ENCODE measurements around the gene VSIG10L2.
A peak's percentile ranks its signal among the peaks of the same experiment; 100 is the strongest.
"Not testable (repeated sequence)": the region's sequence is repeated elsewhere in the genome, so short reads cannot be mapped to it uniquely, and the experiment has no call there.

The VSIG10L2 gene

DNA sequence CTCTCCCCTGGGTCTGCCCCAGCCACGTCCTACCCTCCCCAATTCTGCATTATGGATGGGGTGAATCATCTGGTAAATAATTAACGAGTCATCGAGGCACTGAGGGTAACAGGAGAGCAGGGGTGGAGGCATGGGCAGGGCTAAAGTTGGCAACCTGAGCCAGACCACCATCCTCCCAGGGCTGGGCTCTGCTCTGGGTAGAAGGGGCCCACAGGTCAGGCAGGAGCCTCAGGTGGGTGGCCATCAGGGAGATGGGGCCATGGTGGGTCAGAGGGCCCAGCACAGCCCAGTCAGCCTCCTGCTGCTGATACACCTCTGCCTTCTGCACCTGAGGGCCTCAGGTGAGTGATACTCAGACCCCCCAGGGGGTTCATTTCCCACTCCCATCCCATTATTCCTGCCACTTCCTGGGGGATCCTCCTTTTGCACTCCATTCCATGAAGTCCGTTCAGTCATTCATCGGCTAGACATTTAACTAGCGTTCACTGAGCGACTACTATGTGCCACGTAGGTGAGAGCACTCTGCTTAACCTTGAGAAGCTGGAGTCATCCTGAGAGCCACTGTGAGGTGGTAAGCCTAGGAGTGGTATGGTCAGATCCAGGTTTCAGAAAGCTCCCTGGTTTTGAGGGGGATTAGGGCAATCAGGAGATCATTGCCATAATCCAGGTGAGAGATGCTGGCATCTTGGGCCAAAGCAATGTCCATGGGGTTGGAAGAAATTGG lies at the start of gene VSIG10L2:
VSIG10L2 (plus strand) TSS at position 248 of the 724 bp plus-strand sequence; CDS start at position 260, 12 bp downstream.
- DNase-seq, result no peak

DNA sequence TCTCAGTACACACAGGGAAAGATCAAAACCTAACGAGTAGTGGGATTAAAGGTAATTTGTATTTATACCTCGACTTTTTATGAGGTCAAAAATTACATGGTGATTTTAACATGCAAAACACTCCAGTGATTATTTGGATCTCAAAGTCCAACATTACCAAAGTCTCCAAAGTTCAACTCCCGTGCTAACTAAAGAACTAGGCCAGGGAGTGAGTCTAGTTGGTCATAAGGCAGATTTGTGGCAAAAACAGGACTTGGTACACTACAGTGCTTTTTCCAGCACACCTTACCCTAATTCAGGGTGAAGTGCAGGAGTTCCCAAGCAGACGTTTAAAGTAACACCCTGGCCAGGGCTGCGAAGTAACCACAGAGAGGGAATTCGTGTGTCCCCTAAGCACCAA lies 44.0 kb upstream of the VSIG10L2 start:
- DNase-seq, result no peak

DNA sequence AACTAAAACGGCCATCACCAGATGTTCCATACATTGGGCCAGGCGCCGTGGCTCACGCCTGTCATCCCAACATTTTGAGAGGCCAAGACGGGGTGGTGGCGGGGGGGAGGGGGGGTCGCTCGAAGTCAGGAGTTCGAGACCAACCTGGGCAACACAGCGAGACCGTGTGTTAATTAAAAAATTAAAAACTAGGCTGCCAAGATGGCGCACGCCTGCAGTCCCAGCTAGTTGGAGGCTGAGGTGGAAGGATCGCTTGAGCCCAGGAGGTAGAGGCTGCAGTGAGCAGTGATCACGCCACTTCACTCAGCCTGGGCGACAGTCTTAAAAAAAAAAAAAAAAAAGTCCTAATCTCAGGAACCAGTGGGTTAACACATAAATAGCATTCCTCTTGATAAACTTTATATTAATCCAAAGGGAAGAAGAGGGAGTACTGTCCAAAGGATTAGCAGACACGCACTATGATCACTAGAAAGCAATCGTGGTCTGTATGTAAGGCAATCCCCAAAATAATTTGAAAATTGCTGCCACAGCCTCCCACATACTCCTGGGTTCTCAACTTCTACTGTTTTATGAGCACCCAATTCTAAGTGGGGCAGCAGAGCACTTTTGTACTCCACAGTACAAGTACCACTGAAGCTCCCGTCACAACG lies 43.4 kb upstream of the VSIG10L2 start:
- no peak for DNase-seq

DNA sequence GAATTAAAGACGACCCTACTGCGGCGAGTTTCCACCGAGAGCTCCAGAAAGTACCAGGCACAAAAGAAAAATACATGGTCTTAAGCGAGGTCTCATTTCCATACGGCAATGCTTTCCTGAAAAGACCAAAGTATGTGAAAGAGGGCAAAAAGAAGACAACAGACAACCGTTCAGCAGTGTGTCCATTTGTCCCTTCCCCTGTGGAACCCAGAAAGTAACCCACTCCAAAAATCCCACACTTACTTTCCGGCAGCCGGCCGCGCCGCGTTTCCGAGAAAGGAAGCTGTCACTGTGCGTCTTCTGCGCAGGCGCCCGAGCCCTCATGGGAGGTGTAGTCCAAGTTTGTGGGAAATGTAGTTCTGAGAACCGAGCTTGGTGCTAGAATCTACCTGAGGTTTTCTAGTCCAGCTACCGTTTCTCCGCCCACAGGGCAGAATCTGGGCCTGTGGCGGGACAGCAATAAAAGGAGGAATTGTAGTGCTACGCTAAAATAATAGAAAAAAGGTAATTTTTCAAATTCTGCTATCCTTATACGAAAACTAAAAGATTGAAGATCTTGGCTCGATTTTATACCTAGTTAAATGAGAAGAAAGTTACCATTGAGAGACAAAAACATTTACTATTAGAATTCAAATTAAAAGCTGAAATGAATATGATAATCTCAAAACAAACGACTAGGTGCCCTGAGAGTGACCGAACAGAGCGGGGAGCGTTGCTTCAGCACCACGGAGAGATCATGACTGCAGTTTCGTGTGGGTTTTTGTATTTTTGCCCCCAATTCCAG lies 42.7 kb upstream of the VSIG10L2 start, which contains the start of gene PUS3:
PUS3 (minus strand) TSS at position 280 of the 784 bp plus-strand sequence. CDS start 6,922 bp downstream, outside the sequence.
- peak; percentile 89 for DNase-seq

DNA sequence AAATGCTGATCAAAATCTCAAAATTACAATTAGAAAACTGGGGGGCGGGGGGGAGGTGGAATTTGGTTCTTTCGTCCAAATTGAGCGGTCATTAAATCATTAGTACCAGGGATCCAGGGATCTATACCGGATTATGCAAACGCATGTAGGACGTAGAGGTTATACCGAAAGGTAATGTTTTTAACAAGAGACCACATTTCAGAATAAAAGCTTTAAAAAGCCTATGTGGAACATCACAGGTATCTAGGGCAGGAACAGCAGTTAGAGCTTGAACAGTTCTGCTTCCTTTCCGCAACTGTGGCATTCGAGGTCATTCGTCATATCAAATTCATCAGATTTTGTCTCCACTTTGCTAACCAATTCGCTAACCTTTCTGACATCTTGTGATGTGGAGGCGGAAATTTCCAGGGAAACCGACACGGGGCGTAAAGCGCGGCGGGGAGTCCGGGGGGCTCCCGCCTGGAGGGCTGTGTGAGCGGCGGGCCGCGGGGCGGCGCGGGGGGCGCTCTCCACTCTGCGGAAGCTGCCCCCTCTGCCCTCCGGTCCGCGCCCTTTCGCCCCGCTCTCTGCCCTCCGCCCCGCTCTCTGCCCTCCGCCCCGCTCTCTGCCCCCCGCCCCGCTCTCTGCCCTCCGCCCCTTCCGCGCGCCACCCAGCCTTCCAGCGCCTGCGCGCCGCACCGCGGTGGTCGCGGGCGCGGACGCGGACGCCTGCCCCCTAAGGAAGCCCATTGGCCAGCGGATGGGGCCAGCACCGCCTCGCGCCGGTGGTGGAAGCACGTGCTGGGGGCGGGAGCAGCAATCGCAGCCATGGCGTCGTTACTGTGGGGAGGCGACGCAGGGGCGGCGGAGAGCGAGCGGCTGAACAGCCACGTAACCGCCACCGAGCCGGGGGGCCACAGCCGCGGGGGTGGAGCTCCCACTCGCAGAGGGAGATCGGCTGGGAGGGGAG lies 41.9 kb upstream of the VSIG10L2 start, which contains the start of gene DDX25:
DDX25 (plus strand) TSS at position 798 of the 949 bp plus-strand sequence; CDS start at position 808, 10 bp downstream.
- peak in 1 of 2 donors; percentile 21 for DNase-seq

DNA sequence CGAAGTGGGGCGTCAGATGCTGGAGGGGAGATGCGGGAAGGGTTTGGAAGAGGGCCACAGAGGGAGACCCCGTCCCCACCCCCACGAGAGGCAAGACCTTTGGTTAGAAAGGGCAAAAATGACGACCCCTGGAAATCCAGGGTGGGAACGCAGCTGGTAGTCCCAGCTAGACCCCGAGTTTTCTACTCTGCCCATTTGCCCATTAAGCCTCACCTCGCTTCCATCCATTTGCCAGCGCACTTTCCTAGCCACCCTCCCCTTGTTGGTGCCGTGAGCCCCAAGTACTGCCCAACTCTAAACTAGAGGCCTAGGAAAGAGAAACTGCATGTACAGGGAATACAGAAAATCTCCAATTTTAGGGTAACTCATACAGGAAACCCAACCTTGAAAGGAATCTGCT lies 41.2 kb upstream of the VSIG10L2 start:
- no peak for DNase-seq

DNA sequence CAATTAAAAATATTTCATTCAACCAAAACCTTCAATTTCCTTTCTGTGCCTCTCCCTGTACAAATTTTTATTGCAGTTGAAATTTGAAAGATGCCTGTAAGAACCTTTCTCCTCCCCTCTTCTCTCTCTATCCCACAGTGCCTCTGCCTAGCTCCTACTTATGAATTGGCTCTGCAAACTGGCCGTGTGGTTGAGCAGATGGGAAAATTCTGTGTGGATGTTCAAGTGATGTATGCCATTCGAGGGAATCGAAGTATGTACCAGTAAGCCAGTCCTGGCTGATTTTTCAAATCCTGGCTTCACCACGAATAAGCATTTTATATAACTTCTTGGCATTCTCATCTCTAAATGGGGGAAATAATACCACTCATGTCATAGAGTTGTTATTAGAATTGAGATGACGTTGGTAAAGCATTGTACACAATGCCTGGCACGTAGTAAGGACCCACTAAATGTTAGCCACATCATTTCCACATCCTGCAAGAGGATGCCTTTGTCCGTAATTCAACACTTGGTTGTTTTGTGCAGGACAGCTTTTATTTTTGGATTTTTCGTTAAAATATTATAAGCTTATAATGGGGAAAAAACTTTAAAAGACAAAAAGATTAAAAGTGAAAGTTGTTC lies 35.5 kb upstream of the VSIG10L2 start:
- no peak for DNase-seq

DNA sequence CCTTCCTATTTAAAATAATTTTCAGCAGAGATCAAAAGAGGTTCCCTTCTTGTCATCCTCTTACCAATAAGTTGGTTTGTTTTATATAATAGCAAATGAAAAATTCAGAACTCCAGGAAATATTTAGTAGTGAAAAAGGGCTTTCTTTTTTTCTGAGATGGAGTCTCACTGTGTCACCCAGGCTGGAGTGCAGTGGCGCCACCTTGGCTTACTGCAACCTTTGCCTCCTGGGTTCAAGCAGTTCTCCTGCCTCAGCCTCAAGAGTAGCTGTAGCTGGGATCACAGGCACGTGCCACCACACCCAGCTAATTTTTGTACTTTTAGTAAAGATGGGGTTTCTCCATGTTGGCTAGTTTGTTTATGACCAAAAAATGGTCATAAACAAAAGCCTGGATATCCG lies 31.2 kb upstream of the VSIG10L2 start:
- not testable (repeated sequence) for DNase-seq

DNA sequence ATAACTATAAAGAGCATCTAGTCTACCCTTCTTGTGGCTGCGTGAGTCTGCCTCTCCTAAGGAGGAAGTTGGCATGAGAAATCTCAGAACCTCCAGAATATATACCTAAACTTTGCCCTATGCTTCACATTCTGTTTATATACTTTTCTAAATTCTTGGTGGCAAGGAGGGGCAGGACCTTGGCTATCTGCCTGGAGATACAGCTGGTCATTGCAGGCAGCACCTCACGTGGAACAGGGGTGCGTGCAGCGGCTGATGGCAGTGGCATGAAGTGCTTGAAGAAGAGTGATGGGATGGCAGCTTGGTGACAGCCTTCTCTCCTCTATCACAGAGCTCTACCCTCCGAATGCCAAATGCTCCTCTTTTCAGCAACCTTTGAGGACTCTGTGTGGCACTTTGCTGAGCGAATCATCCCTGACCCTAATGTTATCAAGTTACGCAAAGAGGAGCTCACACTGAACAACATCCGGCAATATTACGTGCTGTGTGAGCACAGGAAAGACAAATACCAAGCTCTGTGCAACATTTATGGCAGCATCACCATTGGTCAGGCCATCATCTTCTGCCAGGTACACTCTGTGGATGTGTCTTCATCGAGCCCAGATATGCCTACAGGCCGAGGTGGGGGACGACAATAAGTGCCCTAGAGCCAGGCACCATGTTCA lies 29.0 kb upstream of the VSIG10L2 start:
- no peak for DNase-seq

DNA sequence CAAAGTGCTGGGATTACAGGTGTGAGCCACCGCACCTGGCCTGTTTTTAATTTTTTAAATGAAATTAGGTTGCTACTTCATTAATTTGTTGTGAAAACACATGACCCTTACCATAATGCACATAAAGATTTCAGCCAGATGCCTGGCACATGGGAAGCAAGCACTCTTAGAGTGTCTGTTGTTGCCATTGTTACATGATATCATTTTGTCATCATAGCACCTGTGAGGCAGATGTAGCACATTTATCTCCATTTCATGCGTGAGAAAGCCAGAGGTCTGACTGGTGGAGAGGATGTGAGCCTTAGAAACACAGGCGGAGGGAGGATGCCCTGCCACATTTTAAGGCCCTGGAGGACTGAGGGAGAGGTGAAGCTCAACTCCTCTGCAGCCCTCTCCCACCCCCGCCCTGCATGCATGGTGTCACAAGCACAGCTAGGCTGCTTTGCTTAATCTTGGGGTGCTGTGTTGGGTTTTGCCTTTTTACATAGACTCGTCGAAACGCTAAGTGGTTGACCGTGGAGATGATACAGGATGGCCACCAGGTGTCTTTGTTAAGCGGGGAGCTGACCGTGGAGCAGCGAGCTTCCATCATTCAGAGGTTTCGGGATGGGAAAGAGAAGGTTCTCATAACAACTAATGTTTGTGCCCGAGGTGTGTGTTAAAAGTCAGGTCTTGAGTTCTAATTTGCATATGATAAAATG lies 27.6 kb upstream of the VSIG10L2 start:
- DNase-seq, result no peak

DNA sequence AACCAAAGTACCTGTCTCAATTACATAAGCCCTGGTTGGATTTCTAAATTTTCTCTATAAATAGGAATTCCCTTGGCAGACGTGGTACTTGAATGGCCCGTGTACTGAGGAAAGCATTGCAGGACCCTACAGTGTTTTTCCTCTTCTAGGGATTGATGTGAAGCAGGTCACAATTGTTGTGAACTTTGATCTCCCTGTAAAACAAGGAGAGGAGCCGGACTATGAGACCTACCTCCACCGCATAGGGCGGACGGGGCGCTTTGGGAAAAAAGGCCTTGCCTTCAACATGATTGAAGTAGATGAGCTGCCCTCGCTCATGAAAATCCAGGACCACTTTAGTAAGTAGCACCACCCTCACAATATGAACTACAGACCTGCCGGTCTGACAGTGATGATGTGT lies 24.8 kb upstream of the VSIG10L2 start:
- no peak for DNase-seq

DNA sequence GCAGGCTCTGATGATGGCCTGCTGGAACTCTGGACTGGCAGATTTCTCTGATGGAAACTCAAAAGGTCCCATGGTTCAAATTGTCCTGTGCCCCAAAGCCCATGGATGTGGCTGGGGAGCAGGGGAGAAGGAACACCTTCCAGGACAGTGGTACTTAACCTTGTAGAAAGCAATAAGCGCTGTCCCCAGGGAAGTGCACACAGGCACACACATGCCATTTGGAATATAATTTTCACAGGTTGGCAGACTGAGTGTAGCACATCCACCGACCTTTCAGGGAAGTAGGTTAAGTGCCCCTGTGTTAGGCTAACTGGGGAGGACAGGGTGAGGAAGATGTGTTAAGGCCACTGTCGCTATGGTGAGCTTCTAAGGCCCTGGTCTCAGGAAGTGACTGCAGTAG lies 23.7 kb upstream of the VSIG10L2 start:
- no peak for DNase-seq

DNA sequence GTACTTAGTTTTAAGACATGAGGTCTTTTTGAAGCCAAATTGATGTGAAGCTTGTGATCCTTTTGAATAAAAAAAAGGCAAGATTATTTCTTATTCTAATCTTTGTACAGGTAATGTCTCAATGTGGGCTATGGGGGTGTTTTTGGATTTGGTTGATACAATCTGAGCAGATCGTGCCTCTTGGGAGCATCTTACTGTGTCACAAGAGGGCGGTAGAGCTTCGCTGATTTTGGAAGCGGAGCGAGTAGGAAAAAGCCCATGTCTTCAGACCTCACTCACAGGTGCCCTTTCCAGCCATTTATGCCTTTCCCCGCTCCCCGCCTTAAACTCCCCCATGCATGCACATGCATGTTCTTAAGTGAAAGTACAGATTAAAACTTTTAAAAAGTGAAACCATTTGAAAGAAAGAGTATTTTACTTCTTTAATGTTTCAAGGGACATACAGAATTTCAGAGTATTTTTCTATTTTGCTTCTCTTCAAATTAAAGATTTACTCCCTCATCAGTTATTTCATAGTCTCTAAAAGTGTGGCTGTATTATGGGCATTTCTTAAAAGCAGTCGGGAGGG lies 22.7 kb upstream of the VSIG10L2 start:
- DNase-seq, result peak; percentile 44 to 60

DNA sequence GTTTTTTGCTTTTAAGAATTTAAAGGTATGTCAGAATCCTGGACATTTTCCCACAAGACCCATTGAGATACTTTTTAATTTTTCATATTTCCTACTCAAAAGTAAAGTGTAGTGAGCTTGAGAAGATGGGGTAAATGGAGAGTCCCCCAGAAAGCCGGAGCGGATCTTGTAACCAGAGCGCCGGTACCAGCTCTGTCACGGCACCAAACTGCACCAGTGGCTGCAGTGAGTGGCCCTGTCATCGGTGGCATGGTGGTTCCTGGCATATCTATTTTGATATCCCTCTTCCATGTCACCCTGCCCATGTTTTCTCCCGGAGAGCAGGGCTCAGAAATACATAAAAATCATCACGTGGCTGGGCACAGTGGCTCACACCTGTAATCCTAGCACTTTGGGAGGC lies 22.2 kb upstream of the VSIG10L2 start:
- DNase-seq, result no peak

DNA sequence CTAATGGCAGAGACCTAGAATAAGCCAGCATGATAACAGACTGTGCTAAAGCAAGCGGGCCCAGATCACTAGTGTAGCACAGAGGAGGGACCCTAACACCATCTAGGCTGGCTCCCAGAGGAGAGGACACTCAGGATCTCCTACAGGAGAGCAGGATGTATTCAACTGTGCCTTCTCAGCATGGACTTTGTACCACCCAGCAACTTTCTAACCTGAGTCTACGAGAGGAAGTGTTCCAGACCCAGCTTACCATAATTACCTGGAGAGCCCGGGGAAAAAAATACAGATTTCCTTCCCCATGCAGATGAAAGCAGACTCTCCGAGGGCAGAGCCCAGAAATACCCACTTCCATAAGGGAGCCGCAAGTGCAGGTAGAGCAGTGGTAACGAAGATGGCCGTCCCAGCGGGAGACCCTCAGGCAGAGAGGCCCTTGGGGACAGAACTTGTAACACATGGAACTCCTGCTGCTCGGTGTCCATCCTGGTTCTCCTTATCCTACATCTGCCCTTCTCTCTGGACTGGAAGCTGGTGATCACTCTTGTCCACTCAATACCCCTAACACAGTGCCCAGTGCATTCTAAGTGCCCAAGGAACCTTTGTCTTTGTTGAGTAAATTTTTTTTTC lies 21.3 kb upstream of the VSIG10L2 start:
- DNase-seq, result no peak

DNA sequence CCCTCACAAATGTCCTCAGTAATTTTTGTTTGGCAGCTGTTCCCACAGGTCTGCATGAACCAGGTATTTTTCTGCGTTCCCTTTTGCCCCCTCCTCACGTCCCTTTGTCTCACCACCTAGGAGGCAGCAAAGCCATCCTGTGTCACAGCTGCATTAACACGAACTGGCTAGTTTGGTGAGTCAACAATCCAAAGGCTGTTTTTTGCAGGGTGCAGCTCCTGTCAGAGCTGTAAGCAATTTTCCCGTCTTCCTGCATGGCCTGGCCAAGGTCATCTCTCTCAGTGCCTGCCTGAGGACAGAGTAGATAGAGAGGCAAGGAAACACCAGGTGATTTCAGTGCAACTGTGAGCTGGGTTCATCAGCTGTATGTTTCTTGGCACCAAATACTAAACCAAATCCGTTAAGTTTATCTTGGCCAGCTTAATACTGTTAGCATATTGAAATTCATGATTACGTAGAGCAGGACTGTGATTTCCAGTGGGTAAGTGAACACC lies 20.6 kb upstream of the VSIG10L2 start:
- no peak for DNase-seq

DNA sequence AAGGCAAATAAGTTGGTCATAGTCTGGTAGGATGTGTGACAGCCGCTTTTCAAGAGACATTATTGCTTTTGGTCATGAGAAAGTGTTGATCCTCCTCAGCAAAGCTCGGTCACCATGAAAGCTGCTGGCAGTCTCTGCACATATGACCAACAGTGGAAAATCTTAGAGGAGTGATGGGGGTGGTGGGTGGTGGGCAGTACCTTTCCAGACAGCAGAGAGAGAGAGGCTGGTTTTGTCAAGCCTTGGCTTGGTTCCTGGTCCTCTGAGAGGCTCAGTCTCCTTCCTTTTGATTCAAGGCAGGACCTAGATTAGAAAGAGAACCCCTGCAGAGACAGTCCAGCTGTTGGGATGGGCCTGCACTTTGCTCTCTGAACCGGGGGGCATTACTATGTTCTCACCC lies 20.0 kb upstream of the VSIG10L2 start:
- DNase-seq, result no peak

DNA sequence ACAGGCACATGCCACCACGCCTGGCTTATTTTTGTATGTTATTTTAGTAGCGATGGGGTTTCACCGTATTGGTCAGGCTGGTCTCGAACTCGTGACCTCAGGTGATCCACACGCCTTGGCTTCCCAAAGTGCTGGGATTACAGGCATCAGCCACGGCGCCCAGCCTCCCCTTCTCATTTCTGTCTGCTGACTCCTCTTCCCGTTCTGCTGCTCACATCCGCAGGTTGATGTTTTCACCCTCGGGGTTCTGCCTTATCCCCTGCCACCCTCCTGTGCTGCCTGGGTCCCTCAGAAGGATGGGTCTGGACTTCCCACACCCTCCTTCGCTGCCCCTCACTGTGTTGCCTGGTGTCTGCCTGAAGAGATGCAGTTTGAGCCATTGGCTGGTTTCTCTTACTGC lies 19.2 kb upstream of the VSIG10L2 start:
- DNase-seq, result no peak

DNA sequence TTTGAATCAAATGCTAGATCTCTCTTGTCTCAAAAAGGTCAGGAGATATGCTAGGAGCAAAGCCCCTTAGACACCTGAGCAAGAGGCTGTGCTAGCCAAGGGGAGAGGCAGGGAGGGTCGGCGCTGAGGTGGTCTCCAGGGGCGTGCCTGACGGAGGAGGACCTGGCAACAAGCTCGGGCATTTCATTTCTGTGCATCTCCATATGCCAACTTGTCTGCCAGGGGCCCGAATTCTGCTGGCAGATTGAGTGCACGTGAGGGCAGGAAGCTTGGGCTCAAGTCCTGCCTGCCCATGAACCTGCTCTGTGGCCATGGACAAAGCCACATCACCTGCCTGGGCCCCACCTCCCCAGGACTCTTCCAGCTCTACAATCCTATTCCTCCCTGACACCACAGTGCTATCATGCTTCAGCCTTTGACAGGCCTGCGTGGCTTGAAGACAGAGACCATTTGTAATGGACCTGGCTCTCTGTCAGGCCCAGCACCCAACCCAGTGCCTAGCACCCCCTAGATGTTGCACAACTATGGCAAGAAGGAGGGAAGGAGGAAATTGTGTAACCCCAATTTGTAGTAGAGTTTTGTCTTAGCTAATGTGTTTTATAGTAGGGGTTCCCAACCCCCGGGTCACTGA lies 16.3 kb upstream of the VSIG10L2 start:
- no peak for DNase-seq
